ENCODE results near the gene TRUB1. TPM values are rescaled to one million over a fixed set of nuclear protein-coding genes. Genes with fewer than 3 reads are reported as not detected.
A peak's percentile ranks its signal among the peaks of the same experiment; 100 is the strongest.

Gene TRUB1
- polyA plus RNA-seq, 1 experiment = 10.2 TPM

DNA sequence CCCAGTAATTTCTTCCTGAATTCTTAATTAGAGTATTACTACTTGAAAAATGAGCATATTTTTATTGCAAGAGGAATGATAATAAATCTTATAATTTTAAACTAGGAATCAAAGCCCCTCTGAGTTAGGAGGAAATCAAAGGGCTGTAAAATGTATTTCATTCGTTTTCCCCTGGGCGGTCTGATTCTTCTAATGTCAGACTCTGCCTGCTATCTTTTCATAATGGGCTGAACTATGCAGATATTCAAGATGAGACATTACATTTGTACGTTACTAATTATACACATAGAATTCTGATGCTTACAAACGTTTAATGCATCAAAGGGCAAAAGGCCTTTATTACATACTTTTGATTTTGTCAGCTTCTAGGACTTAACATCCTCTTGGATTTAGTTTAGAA is 16.0 kb upstream of the TRUB1 start:
- no peaks in the 10 kb centered on the region; the same call in 1 of the 2 replicates for H3K27me3 ChIP-seq (ENCODE audit: control insufficient read depth, insufficient read depth, low read length)

DNA sequence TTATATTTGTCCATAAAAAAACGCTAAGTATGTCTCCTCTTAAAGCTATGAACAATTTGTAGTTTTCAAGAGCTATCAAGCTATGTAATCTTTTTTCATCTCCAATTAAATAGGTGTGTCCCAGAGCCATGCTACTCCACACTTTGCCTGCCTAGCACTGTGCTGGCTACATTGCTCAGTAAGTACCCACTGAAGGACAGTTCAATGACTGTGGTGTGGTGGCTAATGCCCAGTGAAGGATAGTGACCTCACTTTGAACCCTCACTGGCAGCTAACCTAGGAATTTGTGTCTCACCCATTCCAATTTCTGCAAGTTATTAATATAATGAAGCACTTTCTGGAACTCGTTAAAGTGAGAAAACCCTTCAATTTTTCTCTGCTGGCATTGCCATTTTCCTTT is 14.4 kb upstream of the TRUB1 start:
- TF ChIP-seq, protein P1, sequence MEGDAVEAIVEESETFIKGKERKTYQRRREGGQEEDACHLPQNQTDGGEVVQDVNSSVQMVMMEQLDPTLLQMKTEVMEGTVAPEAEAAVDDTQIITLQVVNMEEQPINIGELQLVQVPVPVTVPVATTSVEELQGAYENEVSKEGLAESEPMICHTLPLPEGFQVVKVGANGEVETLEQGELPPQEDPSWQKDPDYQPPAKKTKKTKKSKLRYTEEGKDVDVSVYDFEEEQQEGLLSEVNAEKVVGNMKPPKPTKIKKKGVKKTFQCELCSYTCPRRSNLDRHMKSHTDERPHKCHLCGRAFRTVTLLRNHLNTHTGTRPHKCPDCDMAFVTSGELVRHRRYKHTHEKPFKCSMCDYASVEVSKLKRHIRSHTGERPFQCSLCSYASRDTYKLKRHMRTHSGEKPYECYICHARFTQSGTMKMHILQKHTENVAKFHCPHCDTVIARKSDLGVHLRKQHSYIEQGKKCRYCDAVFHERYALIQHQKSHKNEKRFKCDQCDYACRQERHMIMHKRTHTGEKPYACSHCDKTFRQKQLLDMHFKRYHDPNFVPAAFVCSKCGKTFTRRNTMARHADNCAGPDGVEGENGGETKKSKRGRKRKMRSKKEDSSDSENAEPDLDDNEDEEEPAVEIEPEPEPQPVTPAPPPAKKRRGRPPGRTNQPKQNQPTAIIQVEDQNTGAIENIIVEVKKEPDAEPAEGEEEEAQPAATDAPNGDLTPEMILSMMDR (IDR thresholded peaks at IDR 0.05; ENCODE audit: insufficient read depth, low read depth, low read length) = no peak
- ChIA-PET CTCF (interaction anchor here (0.8 kb wide), 1 partner anchor 10 kb away, joined by 4 read pairs; no protein-coding TSS in a partner anchor), POLR2A (no interaction called here)
- H3K27me3 ChIP-seq (ENCODE audit: control insufficient read depth, insufficient read depth, low read length) = no peaks in the 10 kb centered on the region; the same call in 1 of the 2 replicates
- no peaks in the 10 kb centered on the region for H3K36me3 ChIP-seq (ENCODE audit: control insufficient read depth, insufficient read depth, low read length)
- DNase-seq (ENCODE audit: low read depth) = no peak
- H3K4me3 ChIP-seq (ENCODE audit: low read depth, low read length) = no peak overlapping the region

More for the DNA sequence above, 16.0 kb upstream of the TRUB1 start:
- DNase-seq (ENCODE audit: low read depth) = no peak
- TF ChIP-seq, protein P1 (IDR thresholded peaks at IDR 0.05; ENCODE audit: insufficient read depth, low read depth, low read length) = no peak
- ChIA-PET CTCF (no interaction called here), POLR2A (no interaction called here)
- Histone ChIP-seq H3K36me3 (ENCODE audit: control insufficient read depth, insufficient read depth, low read length) (no peaks in the 10 kb centered on the region), H3K4me3 (ENCODE audit: low read depth, low read length) (no peak overlapping the region)

DNA sequence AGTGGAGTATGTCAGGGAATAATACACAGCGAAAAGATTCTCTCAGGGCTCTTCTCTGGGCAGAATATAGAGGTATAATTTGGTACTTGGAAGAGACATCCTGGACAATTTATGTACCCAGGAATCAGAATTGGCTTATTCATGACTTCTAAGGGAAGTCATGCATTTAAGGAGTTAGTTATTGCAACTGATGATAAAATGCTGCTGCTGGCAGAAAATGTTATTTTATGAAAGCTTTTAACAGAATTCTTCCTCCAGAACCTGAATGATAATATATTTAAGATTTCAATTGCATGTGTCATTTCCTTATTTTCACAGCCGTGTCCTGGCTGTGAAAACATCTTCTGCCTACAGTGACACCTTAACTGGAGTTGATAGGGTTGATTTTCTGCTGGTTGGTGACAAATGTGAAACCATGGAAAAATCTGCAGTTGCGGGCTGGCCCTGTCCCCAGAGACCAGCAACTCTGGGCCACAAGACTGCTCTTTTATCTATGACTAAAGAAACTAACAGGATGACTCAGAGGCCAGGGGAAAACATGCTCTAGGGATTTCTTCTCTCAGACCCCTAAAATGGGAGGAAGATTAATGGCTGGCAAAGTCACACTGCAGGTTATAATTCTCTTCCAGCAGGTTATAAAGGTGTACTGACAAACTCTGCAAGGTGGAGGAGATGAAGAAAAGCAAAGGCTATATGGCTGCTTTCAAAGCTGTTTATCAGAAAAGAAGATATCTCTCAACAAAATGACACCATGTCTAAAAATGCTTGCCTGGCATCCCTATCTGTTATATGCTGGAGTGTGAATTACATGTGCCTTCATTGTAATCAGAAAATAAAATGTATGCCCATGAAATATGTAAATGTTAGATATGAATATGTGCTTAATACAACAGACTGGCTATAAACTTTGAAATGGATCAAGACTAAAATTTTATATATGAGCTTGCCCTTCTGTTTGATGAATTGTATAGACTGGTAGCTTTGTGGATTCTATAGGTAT is 12.1 kb upstream of the TRUB1 start:
- Histone ChIP-seq H3K36me3 (ENCODE audit: control insufficient read depth, insufficient read depth, low read length) (no peaks in the 10 kb centered on the region), H3K27me3 (ENCODE audit: control insufficient read depth, insufficient read depth, low read length) (no peaks in the 10 kb centered on the region), H3K4me3 (ENCODE audit: low read depth, low read length) (no peak overlapping the region)
- CTCF ChIA-PET = no interaction called here
- TF ChIP-seq, protein P1 (IDR thresholded peaks at IDR 0.05; ENCODE audit: insufficient read depth, low read depth, low read length) = no peak
- DNase-seq (ENCODE audit: low read depth) = no peak
- POLR2A ChIA-PET = no interaction called here

DNA sequence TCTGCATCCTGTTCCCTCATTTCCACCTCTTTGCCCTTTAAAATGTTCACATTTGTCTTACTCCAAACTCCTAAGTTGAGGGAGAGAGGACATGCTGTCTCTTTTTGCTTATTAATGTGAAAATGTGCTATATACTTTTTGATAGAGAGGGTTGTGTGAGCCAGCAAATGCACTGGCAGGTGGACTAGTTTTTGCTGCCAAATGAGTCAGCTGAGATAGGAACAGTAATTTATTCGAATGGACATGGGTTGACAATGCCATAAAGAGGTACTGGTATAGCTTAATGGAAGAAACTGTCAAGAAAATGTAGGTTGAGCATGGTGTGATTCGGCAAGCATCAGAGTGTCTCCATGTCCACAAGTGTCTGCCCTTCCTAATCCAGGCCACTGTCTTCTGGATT is 9.2 kb upstream of the TRUB1 start:
- DNase-seq (ENCODE audit: low read depth) = no peak
- POLR2A ChIA-PET = no interaction called here
- no peaks in the 10 kb centered on the region for H3K27me3 ChIP-seq (ENCODE audit: control insufficient read depth, insufficient read depth, low read length)
- TF ChIP-seq, protein P1 (IDR thresholded peaks at IDR 0.05; ENCODE audit: insufficient read depth, low read depth, low read length) = no peak
- no peaks in the 10 kb centered on the region for H3K36me3 ChIP-seq (ENCODE audit: control insufficient read depth, insufficient read depth, low read length)
- no peak overlapping the region for H3K4me3 ChIP-seq (ENCODE audit: low read depth, low read length)
- CTCF ChIA-PET = no interaction called here

DNA sequence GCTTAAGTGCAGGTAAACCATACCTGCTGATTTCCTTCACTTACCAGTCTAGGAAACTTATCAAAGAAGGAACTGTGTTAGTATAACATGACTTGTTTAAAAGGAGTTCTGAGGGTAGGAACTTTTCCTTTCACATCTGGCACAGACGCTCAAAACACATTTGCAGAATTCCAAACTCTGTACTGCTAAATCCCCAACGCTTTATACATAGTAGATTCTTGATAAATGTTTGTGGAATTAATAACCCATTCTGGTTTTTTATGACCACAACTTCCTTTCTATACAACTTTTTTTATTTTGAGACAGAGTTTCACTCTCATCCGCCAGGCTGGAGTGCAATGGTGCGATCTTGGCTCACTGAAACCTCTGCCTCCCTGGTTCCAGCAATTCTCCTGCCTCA is 7.7 kb upstream of the TRUB1 start:
- ChIA-PET POLR2A (no interaction called here), CTCF (interaction anchor here (0.6 kb wide), 1 partner anchor 1954 kb away, joined by 3 read pairs; no protein-coding TSS in a partner anchor)
- TF ChIP-seq, protein P1 (IDR thresholded peaks at IDR 0.05; ENCODE audit: insufficient read depth, low read depth, low read length) = no peak
- DNase-seq (ENCODE audit: low read depth) = peak; percentile 31
- H3K36me3 ChIP-seq (ENCODE audit: control insufficient read depth, insufficient read depth, low read length) = no peaks in the 10 kb centered on the region
- no peak overlapping the region for H3K4me3 ChIP-seq (ENCODE audit: low read depth, low read length)
- no peaks in the 10 kb centered on the region for H3K27me3 ChIP-seq (ENCODE audit: control insufficient read depth, insufficient read depth, low read length)

All from BJ (cell line).